ENCODE measurements around the gene PEPD.
"Not testable (repeated sequence)": the region's sequence is repeated elsewhere in the genome, so short reads cannot be mapped to it uniquely, and the experiment has no call there.

PEPD gene

DNA sequence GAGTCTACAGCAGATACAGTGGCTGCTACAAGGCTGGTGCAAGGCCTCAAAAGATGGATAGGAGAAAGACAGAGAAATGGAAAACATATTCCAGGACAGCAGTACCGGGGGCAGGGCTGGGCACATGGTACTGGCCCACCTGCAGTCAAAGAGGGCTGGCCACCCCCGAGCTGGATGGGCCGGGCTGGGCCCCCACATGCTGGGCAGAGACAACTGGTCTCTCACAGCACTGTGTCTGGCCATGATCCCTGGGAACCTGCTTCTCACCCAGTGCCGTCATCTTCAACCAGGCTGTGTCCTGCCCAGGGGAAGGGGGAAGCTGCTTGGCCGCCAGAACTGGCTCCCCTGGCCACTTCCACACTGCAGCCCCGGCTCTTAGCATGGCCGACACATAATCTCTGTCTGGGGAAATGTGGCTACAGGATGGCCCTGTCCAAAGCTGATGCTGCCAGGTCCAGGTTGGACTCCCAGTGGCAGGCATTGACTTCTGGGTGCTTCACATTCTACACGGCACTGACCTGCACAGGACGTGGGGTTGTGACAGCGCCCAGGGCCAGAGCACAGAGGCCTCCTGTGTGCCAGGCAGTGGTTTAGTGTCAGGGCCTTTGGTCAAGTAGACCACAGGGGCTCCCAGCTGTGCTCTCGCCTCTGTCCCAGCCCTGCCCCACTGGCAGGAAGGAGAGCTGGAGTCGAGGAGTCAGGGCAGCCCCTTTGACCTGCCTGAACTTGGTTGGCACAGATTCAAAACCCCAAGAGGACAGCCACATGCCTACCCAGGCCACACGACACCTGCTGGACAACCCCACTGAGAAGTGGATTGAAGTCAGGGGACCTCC lies 21.7 kb downstream of the PEPD start:
- no peak overlapping the region for H3K27ac Mint-ChIP-seq
- H3K27me3 Mint-ChIP-seq = no peaks in the 10 kb centered on the region
- no peaks in the 10 kb centered on the region for H3K4me1 Mint-ChIP-seq
- no peak for ATAC-seq
- H3K36me3 Mint-ChIP-seq = peaks cover 45% of the 10 kb centered on the region
- H3K4me3 Mint-ChIP-seq = no peak overlapping the region
- no peaks in the 10 kb centered on the region for H3K9me3 Mint-ChIP-seq

DNA sequence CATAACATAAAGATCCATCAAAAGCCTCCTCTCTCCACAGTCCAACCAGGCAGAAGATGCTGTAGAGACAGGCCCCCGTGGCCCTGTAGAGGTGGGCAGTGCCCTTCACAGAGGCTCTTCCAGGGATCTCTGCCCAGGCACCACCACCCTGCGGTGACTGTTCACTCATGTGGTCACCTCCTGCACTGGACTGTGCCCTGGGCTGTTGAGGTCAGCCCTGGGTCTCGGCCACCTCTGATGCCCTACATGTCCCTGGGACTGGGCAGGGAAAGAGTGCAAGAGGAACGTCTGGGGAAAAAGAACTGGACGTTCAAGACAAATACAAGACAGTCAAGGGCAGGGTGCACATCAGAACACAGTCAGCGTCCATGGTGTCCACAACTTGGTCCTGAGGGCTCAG lies 22.3 kb downstream of the PEPD start:
- Mint-ChIP-seq H3K4me1 (no peaks in the 10 kb centered on the region), H3K27me3 (no peaks in the 10 kb centered on the region), H3K27ac (no peak overlapping the region), H3K36me3 (peaks cover 50% of the 10 kb centered on the region), H3K9me3 (no peaks in the 10 kb centered on the region), H3K4me3 (no peak overlapping the region)
- no peak for ATAC-seq

DNA sequence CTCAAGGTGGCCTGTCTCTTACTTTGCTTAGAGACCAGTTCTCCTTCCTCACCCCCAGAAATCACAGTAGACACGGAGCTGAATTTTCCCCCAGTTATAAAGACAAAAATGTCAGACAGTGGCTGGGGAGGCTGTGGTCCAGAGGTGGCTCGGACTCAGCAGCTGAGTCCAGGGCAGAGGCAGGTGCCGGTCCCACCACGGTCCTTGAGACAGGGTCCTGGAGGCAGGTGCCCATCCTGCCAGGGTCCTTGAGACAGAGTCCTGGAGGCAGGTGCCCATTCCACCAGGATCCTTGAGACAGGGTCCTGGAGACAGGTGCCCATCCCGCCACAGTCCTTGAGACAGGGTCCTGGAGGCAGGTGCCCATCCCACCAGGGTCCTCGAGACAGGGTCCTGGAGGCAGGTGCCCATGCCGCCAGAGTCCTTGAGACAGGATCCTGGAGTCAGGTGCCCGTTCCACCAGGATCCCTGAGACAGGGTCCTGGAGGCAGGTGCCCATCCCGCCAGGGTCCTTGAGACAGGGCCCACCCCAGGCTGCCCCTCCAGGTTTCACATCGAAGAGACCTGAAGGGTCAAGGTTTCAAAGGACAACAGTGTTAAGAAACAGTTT lies 23.1 kb downstream of the PEPD start:
- Mint-ChIP-seq H3K27me3 (no peaks in the 10 kb centered on the region), H3K9me3 (no peaks in the 10 kb centered on the region), H3K36me3 (peaks cover 55% of the 10 kb centered on the region), H3K4me3 (no peak overlapping the region), H3K27ac (no peak overlapping the region), H3K4me1 (no peaks in the 10 kb centered on the region)
- no peak for ATAC-seq

DNA sequence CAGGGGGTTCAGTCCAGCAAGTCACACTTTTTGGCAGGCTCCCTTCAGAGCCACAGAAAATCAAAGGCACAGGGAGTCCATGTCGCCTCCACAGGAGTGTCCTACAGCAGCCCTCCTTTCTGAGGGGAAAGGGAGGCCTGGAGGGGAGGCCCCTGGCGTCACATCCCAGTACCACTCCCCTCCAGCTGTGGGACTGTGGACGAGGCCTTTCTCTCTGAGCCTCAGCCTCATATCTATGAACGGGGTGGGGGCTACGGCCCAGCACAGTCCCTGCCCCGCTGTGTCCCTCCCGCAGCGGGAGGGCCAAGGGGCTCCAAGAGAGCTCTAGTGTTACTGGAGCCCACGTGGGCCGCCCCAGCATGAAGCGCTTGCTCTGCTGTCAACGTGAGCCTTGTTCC lies 23.8 kb downstream of the PEPD start:
- peaks cover 55% of the 10 kb centered on the region for H3K36me3 Mint-ChIP-seq
- no peaks in the 10 kb centered on the region for H3K4me1 Mint-ChIP-seq

DNA sequence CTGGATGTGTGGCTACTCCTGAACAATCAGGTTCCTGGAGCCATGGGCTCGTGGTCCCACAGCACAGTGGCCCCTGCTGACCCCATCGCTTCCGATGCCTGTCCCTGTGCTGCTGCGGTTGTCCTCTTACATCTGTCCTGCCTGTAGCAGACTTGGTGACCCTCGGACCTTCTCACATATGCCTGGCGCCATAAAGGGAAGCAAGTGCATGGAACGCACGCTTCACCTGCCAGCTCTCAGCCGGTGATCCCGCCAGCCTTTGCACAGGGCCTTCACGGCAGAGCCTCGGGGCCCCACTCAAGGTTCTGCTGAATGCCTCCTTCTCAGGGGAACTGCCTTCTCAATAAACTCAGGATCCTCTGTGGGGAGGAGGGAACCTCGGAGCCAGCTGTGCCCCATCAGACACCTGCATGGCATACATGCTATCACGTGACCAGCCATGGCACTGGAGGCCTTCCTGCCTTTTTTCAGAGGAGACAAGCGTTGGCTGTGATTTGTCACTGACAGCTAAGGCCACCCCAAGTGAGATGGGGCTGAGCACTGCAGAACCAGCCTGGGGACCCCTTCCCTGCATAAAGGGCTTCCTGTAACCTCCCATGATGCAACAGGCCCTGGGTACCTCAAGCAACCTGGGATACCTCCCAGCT lies 24.3 kb downstream of the PEPD start:
- Mint-ChIP-seq H3K4me3 (no peak overlapping the region), H3K9me3 (no peaks in the 10 kb centered on the region), H3K36me3 (peaks cover 55% of the 10 kb centered on the region), H3K27ac (no peak overlapping the region), H3K4me1 (no peaks in the 10 kb centered on the region), H3K27me3 (no peaks in the 10 kb centered on the region)
- ATAC-seq = no peak

More for the DNA sequence above, 23.8 kb downstream of the PEPD start:
- Mint-ChIP-seq H3K4me3 (no peak overlapping the region), H3K27ac (no peak overlapping the region), H3K9me3 (no peaks in the 10 kb centered on the region), H3K27me3 (no peaks in the 10 kb centered on the region)
- ATAC-seq = no peak

- Mint-ChIP-seq H3K36me3 (peaks cover 53% of the 10 kb centered on the region), H3K27ac (no peak overlapping the region), H3K27me3 (no peaks in the 10 kb centered on the region), H3K4me1 (no peaks in the 10 kb centered on the region), H3K9me3 (no peaks in the 10 kb centered on the region), H3K4me3 (no peak overlapping the region)
- no peak for ATAC-seq
Observed at GRCh38 chr19:33496038-33496895, 25.3 kb downstream of the PEPD start.

- Mint-ChIP-seq H3K4me3 (no peak overlapping the region), H3K27me3 (no peaks in the 10 kb centered on the region), H3K36me3 (peaks cover 37% of the 10 kb centered on the region), H3K4me1 (no peaks in the 10 kb centered on the region), H3K27ac (no peak overlapping the region), H3K9me3 (no peaks in the 10 kb centered on the region)
- ATAC-seq = no peak
Observed at GRCh38 chr19:33493401-33494275, 28.0 kb downstream of the PEPD start.

DNA sequence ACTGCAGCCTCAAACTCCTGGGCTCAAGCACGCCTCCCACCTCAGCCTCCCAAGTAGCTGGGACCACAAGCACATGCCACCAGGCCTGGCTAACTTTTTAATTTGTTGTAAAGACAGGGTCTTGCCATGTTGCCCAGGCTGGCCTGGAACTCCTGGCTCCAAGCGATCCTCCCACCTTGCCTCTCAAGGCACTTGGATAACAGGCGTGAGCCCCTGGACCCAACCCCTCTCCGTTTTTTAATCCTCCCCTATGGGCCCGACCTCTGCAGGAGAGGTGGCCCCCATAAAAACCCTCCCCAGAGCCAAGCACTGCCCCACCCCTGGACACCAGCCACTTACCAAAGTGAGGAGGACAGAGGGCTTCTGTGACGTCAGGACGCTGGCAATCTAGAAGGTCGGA lies 28.6 kb downstream of the PEPD start:
- H3K27me3 Mint-ChIP-seq = no peaks in the 10 kb centered on the region
- H3K36me3 Mint-ChIP-seq = peaks cover 39% of the 10 kb centered on the region
- no peaks in the 10 kb centered on the region for H3K4me1 Mint-ChIP-seq
- no peaks in the 10 kb centered on the region for H3K9me3 Mint-ChIP-seq
- ATAC-seq = no peak
- no peak overlapping the region for H3K4me3 Mint-ChIP-seq
- no peak overlapping the region for H3K27ac Mint-ChIP-seq

GRCh38 chr19:33492090-33492489 lies 29.5 kb downstream of the PEPD start:
- no peak for ATAC-seq
- no peaks in the 10 kb centered on the region for H3K27me3 Mint-ChIP-seq
- H3K36me3 Mint-ChIP-seq = peaks cover 39% of the 10 kb centered on the region
- no peaks in the 10 kb centered on the region for H3K9me3 Mint-ChIP-seq
- no peak overlapping the region for H3K4me3 Mint-ChIP-seq
- H3K4me1 Mint-ChIP-seq = no peaks in the 10 kb centered on the region
- no peak overlapping the region for H3K27ac Mint-ChIP-seq

DNA sequence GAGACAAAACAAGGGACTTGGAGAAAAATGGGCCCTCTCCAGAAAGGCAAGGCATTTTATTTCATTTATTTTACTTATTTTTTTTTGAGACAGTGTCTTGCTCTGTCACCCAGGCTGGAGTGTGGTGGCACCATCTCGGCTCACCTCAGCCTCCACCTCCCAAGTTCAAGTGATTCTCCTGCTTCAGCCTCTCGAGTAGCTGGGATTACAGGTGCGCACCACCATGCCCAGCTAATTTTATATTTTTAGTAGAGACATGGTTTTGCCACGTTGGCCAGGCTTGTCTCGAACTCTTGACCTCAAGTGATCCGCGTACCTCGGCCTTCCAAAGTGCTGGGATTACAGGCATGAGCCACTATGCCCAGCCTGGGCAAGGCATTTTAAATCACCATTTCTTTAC lies 31.0 kb downstream of the PEPD start:
- H3K4me3 Mint-ChIP-seq, ATAC-seq: not testable (repeated sequence)

DNA sequence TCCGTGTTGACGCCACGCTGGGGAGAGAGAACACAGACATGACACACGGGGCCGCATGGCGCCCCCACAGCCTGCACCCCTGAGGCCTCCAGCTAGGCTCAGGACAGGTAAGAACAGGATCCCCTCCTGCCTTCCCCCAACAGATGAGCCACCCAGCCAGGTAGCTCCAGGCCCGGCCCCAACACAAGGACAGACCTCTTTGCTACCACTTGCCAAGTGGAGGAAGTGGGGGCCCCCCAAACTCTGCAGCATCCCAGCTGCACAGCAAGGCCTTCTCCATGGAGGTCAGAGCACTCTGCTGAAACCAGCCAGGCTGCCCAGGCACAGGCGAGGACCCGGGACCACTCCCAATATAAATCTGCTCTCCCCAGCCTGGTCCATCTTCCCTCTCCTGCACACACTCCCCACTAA lies 31.5 kb downstream of the PEPD start:
- peaks cover 3% of the 10 kb centered on the region for H3K9me3 Mint-ChIP-seq
- no peaks in the 10 kb centered on the region for H3K27me3 Mint-ChIP-seq
- H3K36me3 Mint-ChIP-seq = peaks cover 44% of the 10 kb centered on the region
- no peak overlapping the region for H3K27ac Mint-ChIP-seq
- H3K4me1 Mint-ChIP-seq = no peaks in the 10 kb centered on the region
- ATAC-seq = no peak
- no peak overlapping the region for H3K4me3 Mint-ChIP-seq

More for the DNA sequence above, 31.0 kb downstream of the PEPD start:
- H3K4me1 Mint-ChIP-seq, H3K9me3 Mint-ChIP-seq, H3K27ac Mint-ChIP-seq, H3K27me3 Mint-ChIP-seq: not testable (repeated sequence)
- peaks cover 40% of the 10 kb centered on the region for H3K36me3 Mint-ChIP-seq

- no peaks in the 10 kb centered on the region for H3K27me3 Mint-ChIP-seq
- peaks cover 8% of the 10 kb centered on the region for H3K9me3 Mint-ChIP-seq
- H3K4me1 Mint-ChIP-seq = no peaks in the 10 kb centered on the region
- H3K4me3 Mint-ChIP-seq = no peak overlapping the region
- no peak for ATAC-seq
- peaks cover 46% of the 10 kb centered on the region for H3K36me3 Mint-ChIP-seq
- H3K27ac Mint-ChIP-seq = no peak overlapping the region
Observed at GRCh38 chr19:33488826-33489225, 32.8 kb downstream of the PEPD start.

GRCh38 chr19:33487901-33488800 lies 33.4 kb downstream of the PEPD start:
- no peak overlapping the region for H3K4me3 Mint-ChIP-seq
- no peaks in the 10 kb centered on the region for H3K27me3 Mint-ChIP-seq
- no peak for ATAC-seq
- no peak overlapping the region for H3K27ac Mint-ChIP-seq
- H3K4me1 Mint-ChIP-seq = no peaks in the 10 kb centered on the region
- H3K36me3 Mint-ChIP-seq = peaks cover 51% of the 10 kb centered on the region
- H3K9me3 Mint-ChIP-seq = peaks cover 8% of the 10 kb centered on the region

Measured in stimulated activated memory B cell treated with anti-CD40 and anti-IgM and Interleukin-4, amounts not matched to agents 10 μg/mL and 1 μg/mL and 100 μg/mL, for 72 hours (primary cell).